ENCODE measurements around the gene CDH23.
A peak's percentile ranks its signal among the peaks of the same experiment; 100 is the strongest.

The CDH23 gene

DNA sequence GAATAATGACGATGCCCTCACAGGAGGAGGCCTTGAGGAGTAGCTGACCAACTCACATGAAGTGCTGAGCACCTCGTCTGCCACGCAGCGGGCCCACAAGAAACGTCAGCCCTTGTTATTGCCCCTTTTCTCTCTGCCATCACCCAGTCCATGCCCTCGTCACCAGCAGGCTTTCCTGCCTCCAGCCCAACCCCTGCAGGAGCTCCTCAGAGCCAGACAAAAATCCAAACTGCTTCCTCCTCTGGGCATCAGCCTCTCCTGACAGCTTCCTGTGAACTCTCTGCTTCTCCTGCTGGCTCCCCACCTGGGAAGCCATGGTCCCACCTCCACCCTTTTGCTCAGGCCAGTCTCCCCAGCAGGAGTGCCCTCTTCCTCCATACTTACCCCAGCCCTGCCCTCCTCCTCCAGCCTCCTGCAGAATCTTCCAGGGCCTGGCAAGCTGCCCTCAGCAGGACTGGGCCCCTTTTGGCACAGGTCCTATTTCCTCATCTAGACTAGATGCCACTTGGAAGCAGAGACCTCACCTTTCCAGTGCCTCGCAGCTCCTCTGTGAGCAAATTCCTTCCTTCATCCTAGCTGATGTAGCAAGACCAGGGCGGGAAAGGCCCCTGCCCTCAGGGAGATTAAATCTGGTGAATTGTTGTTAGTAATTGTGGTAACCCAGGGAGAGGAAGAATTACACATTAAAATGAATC, 207.8 kb downstream of the CDH23 start:
- peak; percentile 45 for DNase-seq (ENCODE audit: low read depth)
- TF ChIP-seq CTCF (conservative IDR thresholded peaks at IDR 0.05; ENCODE audit: low read depth, low read length): no peak
- no peak overlapping the region for H3K4me3 ChIP-seq (ENCODE audit: low read depth, low read length)

- no peak overlapping the region for H3K4me3 ChIP-seq (ENCODE audit: low read depth, low read length)
- no peak for DNase-seq (ENCODE audit: low read depth)
- no peak for TF ChIP-seq CTCF (conservative IDR thresholded peaks at IDR 0.05; ENCODE audit: low read depth, low read length)
Observed at GRCh38 chr10:71605263-71605962, 208.7 kb downstream of the CDH23 start.

DNA sequence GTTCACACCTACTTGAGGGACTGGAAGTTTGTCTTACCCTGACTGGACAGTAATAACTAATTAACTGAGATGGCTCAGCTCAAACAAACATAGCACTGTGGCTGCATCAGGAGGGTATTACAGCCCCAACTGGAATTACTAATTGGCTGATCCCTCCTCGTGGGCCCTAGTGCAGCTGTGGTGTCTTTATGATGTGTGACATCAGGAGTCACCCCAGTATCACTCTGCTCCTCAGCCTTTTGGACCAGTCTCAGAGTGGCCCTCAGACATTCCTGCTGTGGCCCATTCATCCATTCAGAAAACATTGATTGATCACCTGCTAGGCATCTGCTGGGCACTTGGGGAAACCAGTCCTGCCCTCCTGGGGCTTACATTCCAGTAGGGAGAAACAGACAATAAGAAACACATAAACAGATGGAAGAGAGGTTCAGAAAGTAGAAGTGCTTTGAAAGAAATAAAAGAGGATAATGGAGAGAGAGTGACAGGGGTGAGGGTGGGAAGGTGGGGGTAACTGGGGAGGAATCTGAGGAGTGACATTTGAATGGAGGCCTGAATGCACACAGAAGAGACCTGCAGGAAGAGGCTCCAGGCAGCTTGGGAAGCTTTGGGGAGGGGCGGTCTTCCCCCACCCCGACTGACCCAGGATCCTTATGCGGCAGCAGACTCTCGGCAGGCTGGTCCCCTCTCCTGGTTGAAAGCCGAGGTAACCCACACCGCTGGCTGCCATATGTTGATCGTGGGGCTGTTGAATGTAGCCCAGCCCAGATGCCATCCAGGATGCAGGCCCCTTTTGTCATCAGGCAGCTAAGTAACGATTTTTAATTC, 209.7 kb downstream of the CDH23 start:
- DNase-seq (ENCODE audit: low read depth): no peak
- TF ChIP-seq CTCF (conservative IDR thresholded peaks at IDR 0.05; ENCODE audit: low read depth, low read length): no peak
- H3K4me3 ChIP-seq (ENCODE audit: low read depth, low read length): no peak overlapping the region

GRCh38 chr10:71607082-71607443, 210.3 kb downstream of the CDH23 start:
- TF ChIP-seq CTCF (conservative IDR thresholded peaks at IDR 0.05; ENCODE audit: low read depth, low read length): no peak

DNA sequence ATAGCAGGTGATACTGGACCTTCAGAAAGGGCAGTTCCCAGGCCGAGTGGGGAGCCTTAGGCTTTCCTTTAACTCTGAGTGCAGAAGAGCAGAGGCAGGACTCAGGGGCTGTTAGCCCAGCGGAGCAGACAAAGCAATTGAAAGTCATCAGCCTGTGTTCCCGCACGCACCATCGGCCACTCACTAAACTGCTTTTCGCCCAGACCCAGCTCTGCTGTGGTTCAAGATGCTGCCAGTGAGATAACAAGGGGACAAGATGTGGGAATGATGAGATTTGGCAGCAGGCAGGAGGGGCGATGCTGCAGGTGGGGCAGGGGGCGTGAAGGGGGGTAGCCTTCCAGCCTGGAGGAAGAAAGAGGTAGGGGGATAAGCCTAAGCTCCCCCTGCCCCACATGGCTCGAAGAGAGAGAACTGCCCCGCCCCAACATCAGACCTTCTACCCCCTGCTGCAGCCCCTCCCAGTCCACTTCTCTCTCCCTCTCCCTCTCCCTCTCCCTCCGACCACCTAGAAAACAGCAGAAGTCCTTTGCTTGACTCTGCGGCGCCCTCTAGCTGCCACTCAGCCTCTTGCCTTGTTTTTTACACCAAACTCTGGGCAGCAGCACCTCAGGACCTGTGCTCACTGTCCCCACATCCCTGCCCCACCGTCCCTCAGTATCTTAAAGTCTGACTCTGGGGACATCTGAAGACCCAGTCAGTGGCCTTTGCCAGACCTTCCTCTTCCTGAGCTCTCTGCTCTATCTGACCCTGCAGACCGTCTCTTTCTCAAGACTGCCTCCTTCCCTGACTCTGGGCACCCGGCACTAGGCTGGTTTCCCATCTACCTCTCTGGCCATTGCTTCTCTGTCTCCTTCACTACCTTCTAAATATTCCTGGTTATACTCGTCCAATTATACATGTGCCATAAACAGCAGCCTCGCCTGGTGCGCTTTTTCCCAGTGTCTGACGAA, 212.4 kb downstream of the CDH23 start:
- H3K4me3 ChIP-seq (ENCODE audit: low read depth, low read length): no peak overlapping the region
- TF ChIP-seq CTCF (conservative IDR thresholded peaks at IDR 0.05; ENCODE audit: low read depth, low read length): peak; percentile 91
- peak; percentile 80 for DNase-seq (ENCODE audit: low read depth)

More at GRCh38 chr10:71607082-71607443, 210.3 kb downstream of the CDH23 start:
- DNase-seq (ENCODE audit: low read depth): no peak
- no peak overlapping the region for H3K4me3 ChIP-seq (ENCODE audit: low read depth, low read length)

GRCh38 chr10:71610651-71611050, 213.9 kb downstream of the CDH23 start:
- no peak overlapping the region for H3K4me3 ChIP-seq (ENCODE audit: low read depth, low read length)
- no peak for DNase-seq (ENCODE audit: low read depth)
- TF ChIP-seq CTCF (conservative IDR thresholded peaks at IDR 0.05; ENCODE audit: low read depth, low read length): no peak

Data from choroid plexus epithelial cell (primary cell).